Neuronal stem cell (in vitro differentiated cells): ENCODE data around the gene KRT85.

Source experiments
- DNase-seq: peaks from one replicate; pipeline ENCODE4 v3.0.0-alpha.2; 2013; ENCODE audit warnings: low spot score
- H2AFZ ChIP-seq: one replicate; pipeline ENCODE4 v1.6.1; 2013; ENCODE audit warnings: mild to moderate bottlenecking, low read length, inconsistent platforms
- H2AK5ac ChIP-seq: 2 replicates; pipeline ENCODE4 v1.6.1; 2013; ENCODE audit warnings: low read depth, mild to moderate bottlenecking, inconsistent platforms, low read length, moderate library complexity, mixed read lengths
- H2BK120ac ChIP-seq: 2 replicates; pipeline ENCODE4 v1.6.1; 2013; ENCODE audit warnings: low read depth, mild to moderate bottlenecking, inconsistent platforms, low read length, moderate library complexity, mixed read lengths
- H2BK12ac ChIP-seq: one replicate; pipeline ENCODE4 v1.6.1; 2013; ENCODE audit warnings: low read length, inconsistent platforms
- H2BK15ac ChIP-seq: 2 replicates; pipeline ENCODE4 v1.6.1; 2013; ENCODE audit warnings: mild to moderate bottlenecking, low read length, inconsistent platforms, mixed read lengths
- H2BK5ac ChIP-seq: one replicate; pipeline ENCODE4 v1.6.1; 2013; ENCODE audit warnings: inconsistent platforms, mild to moderate bottlenecking, low read length, moderate library complexity
- H3K14ac ChIP-seq: one replicate; pipeline ENCODE4 v1.6.1; 2013; ENCODE audit warnings: low read length, inconsistent platforms
- H3K18ac ChIP-seq: 2 replicates; pipeline ENCODE4 v1.6.1; 2013; ENCODE audit warnings: low read length, inconsistent platforms
- H3K23ac ChIP-seq: 2 replicates; pipeline ENCODE4 v1.6.1; 2013; ENCODE audit warnings: low read depth, mild to moderate bottlenecking, mixed read lengths, low read length, inconsistent platforms; ENCODE audit not compliant: poor library complexity
- H3K27ac ChIP-seq: replicated peaks from 3 replicates; pipeline ENCODE4 v1.5.1; 2013; ENCODE audit warnings: low read length, inconsistent platforms
- H3K27me3 ChIP-seq, 3 experiments: 2 replicates each; pipeline ENCODE4 v1.6.1; 2013; ENCODE audit warnings: low read length in 3 of 3, mild to moderate bottlenecking in 2 of 3, inconsistent platforms in 1 of 3, low read depth in 1 of 3, mixed read lengths in 1 of 3, moderate library complexity in 1 of 3; ENCODE audit not compliant: control insufficient read depth in 3 of 3, insufficient read depth in 3 of 3
- H3K36me3 ChIP-seq, 2 donors: replicated peaks in 1 of 2; 2 replicates each; pipeline ENCODE4 v1.6.1; 2013; ENCODE audit warnings: low read length in 2 of 2; ENCODE audit not compliant: control insufficient read depth in 2 of 2, insufficient read depth in 2 of 2
- H3K4ac ChIP-seq: 2 replicates; pipeline ENCODE4 v1.6.1; 2013; ENCODE audit warnings: inconsistent platforms, mild to moderate bottlenecking, low read length, moderate library complexity
- H3K4me1 ChIP-seq, 2 donors: 1 replicate in 1 of 2; 2 replicates in 1 of 2; pipeline ENCODE4 v1.6.1; 2013; ENCODE audit warnings: low read length in 2 of 2, low read depth in 1 of 2; ENCODE audit not compliant: control insufficient read depth in 2 of 2, insufficient read depth in 1 of 2
- H3K4me2 ChIP-seq: one replicate; pipeline ENCODE4 v1.6.1; 2013; ENCODE audit warnings: mild to moderate bottlenecking, low read length, inconsistent platforms; ENCODE audit not compliant: insufficient read depth, poor library complexity, severe bottlenecking
- H3K4me3 ChIP-seq, 2 donors: 2 replicates each; pipeline ENCODE4 v1.5.1; 2013; ENCODE audit warnings: low read length in 2 of 2, mild to moderate bottlenecking in 2 of 2, inconsistent platforms in 1 of 2, moderate library complexity in 1 of 2
- H3K79me1 ChIP-seq: one replicate; pipeline ENCODE4 v1.6.1; 2013; ENCODE audit warnings: low read depth, mild to moderate bottlenecking, inconsistent platforms, low read length, moderate library complexity
- H3K9ac ChIP-seq: one replicate; pipeline ENCODE4 v1.6.1; 2013; ENCODE audit warnings: mild to moderate bottlenecking, low read depth, low read length, inconsistent platforms; ENCODE audit not compliant: poor library complexity
- H3K9me3 ChIP-seq, 2 donors: replicated peaks in 1 of 2; 2 replicates each; pipeline versions ENCODE3 to v1.6.1; 2013; ENCODE audit warnings: low read length in 2 of 2, mild to moderate bottlenecking in 2 of 2, inconsistent platforms in 1 of 2, low read depth in 1 of 2, mixed read lengths in 1 of 2, moderate library complexity in 1 of 2; ENCODE audit not compliant: control insufficient read depth in 2 of 2, insufficient read depth in 1 of 2
- H4K8ac ChIP-seq: one replicate; pipeline ENCODE4 v1.6.1; 2013; ENCODE audit warnings: low read depth, mild to moderate bottlenecking, inconsistent platforms, low read length, moderate library complexity
- H4K91ac ChIP-seq: one replicate; pipeline ENCODE4 v1.6.1; 2013; ENCODE audit warnings: low read length, low read depth, mild to moderate bottlenecking, inconsistent platforms; ENCODE audit not compliant: poor library complexity
- WGBS, 2 donors: extraction: QIAGEN DNeasy Blood & Tissue Kit; methylation state at CpG; one replicate each; pipeline ENCODE4 v1.1.7; 2013; ENCODE audit warnings: missing lambda C conversion rate in 2 of 2, mixed read lengths in 1 of 2; ENCODE audit not compliant: insufficient read length in 2 of 2, insufficient replicate concordance in 1 of 2; ENCODE audit errors: extremely low coverage in 2 of 2; 5-methylcytosine and 5-hydroxymethylcytosine counted together

KRT85 gene

DNA sequence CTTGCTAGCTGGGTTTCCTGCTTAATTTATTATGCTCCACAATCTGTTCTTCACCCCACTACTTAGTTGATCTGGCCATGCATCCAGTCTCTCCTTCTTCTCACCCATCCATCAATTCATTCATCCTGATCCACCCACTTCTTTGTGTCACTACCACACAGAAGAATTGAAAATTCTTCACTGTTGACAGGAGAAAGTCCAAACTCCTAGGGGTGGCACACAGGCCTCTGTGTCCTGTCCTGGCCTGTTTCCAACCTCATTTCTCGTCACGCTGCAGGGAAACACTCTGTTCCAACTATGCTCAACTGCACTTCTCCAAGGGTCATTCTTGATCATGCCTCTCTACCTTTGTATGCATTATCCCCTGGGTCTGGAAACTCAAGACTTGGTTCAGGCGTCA is 35.4 kb downstream of the KRT85 start:
- no peaks in the 10 kb centered on the region for H3K36me3 ChIP-seq
- H3K27ac ChIP-seq, result no peak overlapping the region
- no peak overlapping the region for H4K91ac ChIP-seq
- no peak overlapping the region for H2BK120ac ChIP-seq
- no peak overlapping the region for H3K4ac ChIP-seq
- no peak overlapping the region for H4K8ac ChIP-seq
- H3K4me2 ChIP-seq, result no peak overlapping the region
- H3K27me3 ChIP-seq, result no peaks in the 10 kb centered on the region
- H3K79me1 ChIP-seq, result no peaks in the 10 kb centered on the region
- H3K18ac ChIP-seq, result no peak overlapping the region
- no peak overlapping the region for H2BK15ac ChIP-seq
- no peak overlapping the region for H3K9ac ChIP-seq
- no peak overlapping the region for H2AFZ ChIP-seq
- no peak overlapping the region for H2BK5ac ChIP-seq
- peaks cover 0 to 3% of the 10 kb centered on the region in 2 donors for H3K9me3 ChIP-seq
- no peak overlapping the region for H3K4me3 ChIP-seq
- no peak overlapping the region for H3K23ac ChIP-seq
- H2BK12ac ChIP-seq, result no peak overlapping the region
- no peak overlapping the region for H3K14ac ChIP-seq
- H3K4me1 ChIP-seq, result no peaks in the 10 kb centered on the region
- H2AK5ac ChIP-seq, result no peak overlapping the region
- DNase-seq, result no peak
- no CpG with 5 or more reads among the region's 3 CpGs for WGBS, 2 donors

DNA sequence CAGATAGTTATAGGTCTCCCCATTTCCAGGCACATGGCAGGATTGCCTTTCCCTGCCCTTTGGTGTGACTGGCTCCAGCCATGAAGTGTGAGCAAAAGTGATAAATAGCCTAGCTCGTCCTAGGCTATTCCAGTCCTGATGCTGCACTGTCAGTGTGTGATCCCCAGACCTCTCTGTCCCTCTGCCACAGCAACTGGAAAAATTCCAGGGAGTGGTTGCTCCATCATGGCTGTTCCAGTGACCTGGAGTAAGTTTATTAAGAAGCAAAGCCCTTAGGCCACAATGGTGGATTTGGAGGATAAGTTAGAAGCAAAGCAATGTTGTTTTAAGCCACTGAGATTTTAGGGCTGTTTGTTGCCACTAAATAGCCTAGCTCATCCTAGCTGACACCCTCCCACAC is 36.2 kb downstream of the KRT85 start:
- Histone ChIP-seq H2AK5ac (no peak overlapping the region), H4K91ac (no peak overlapping the region), H2BK5ac (no peak overlapping the region), H3K9me3 (peaks cover 0 to 3% of the 10 kb centered on the region in 2 donors), H2BK120ac (no peak overlapping the region), H3K36me3 (no peaks in the 10 kb centered on the region), H3K27ac (no peak overlapping the region), H3K23ac (no peak overlapping the region), H3K4me1 (no peaks in the 10 kb centered on the region), H3K14ac (no peak overlapping the region), H3K79me1 (no peaks in the 10 kb centered on the region), H3K18ac (no peak overlapping the region), H3K9ac (no peak overlapping the region), H2AFZ (no peak overlapping the region), H4K8ac (no peak overlapping the region), H3K4ac (no peak overlapping the region), H3K27me3 (no peaks in the 10 kb centered on the region), H2BK15ac (no peak overlapping the region), H3K4me3 (no peak overlapping the region), H3K4me2 (no peak overlapping the region), H2BK12ac (no peak overlapping the region)
- no CpG with 5 or more reads among the region's 1 CpG for WGBS, 2 donors
- DNase-seq, result no peak

DNA sequence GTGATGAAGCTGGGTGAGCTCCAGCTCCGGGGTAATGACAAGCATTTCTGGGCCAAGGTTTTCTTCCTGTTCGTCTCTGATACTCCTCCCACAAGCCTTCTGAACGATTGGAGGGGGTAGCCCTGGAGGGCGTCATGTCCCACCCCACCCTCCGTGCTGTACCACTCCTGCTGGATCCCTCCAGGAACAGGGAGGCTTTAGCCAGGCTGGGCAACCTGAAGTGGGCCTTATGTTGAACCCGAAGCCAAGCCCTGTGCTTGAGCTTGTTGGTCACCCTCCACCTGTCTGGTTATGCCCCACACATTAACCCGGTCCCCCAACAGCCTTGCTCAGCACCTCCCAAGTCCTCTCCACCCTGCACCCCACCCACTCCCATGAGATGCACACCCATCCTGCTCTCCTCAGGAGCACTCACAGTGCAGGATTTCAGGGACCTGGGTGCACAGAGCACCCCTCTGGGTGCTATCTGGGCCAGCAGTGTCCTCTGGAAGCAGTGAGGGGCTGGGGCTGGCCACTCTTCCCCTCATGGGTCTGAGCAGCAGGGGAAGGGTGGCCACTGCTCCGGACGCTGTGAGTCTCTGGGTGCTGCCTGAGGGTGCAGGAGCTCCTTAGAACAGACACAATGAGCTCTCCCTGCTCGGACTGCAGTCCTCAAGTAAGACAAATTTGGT is 39.3 kb downstream of the KRT85 start:
- DNase-seq, result no peak
- WGBS, 2 donors, result no CpG with 5 or more reads among the region's 10 CpGs
- no peak overlapping the region for H2BK12ac ChIP-seq

DNA sequence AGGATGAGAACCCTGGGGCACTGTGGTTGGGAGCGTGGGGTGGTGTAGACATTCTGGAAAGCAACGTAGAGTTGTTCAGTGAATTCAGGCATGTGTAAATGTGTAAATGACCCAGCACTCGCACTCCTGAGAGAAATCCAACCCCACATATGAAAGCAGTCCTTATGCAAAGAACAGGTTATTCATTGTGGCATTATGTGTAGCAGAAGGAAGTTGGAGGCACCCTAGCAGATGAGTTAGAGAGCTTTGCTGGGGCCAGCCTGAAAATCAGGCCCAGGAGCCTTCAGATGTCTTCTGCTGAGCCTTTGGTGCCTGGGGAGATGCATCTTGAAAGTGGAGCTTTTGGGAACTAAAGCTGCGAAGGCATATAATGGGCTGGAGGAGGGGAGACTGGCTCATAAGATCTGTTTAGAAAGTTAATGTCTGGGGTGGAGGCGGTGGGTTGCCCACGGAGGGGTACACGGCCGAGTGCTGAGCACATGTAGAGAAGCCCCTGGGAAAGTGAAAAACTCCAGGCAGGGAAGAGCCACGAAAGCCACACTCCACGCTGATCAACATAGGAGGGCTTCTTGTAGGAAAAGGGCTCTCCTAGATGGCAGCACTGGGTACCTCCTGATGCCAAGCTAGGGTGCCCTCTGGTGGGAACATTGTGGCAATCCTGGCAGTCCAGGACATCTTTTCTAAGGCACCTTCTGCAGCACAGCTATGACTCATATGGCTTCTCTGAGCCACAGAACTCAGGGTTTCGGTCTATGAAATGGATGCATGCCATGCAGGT is 40.0 kb downstream of the KRT85 start:
- peaks cover 0 to 2% of the 10 kb centered on the region in 2 donors for H3K4me1 ChIP-seq
- no peak overlapping the region for H3K18ac ChIP-seq
- no peak overlapping the region for H2BK5ac ChIP-seq
- H2AK5ac ChIP-seq, result no peak overlapping the region
- H2BK15ac ChIP-seq, result no peak overlapping the region
- no peak overlapping the region for H3K23ac ChIP-seq
- H3K14ac ChIP-seq, result no peak overlapping the region
- H3K4me3 ChIP-seq, result no peak overlapping the region
- no peak overlapping the region for H4K91ac ChIP-seq
- no peak overlapping the region for H3K4me2 ChIP-seq
- no peak overlapping the region for H3K9ac ChIP-seq
- H3K27ac ChIP-seq, result no peak overlapping the region
- no peaks in the 10 kb centered on the region for H3K36me3 ChIP-seq
- peaks cover 0 to 7% (median 0%) of the 10 kb centered on the region in 3 experiments for H3K27me3 ChIP-seq
- H3K4ac ChIP-seq, result no peak overlapping the region
- H2BK120ac ChIP-seq, result no peak overlapping the region
- H2AFZ ChIP-seq, result no peak overlapping the region
- WGBS, 2 donors, result no CpG with 5 or more reads among the region's 11 CpGs
- H4K8ac ChIP-seq, result no peak overlapping the region
- no peaks in the 10 kb centered on the region for H3K9me3 ChIP-seq
- no peaks in the 10 kb centered on the region for H3K79me1 ChIP-seq
- peak; percentile 46 for DNase-seq
- no peak overlapping the region for H2BK12ac ChIP-seq

More for the DNA sequence above, 39.3 kb downstream of the KRT85 start:
- Histone ChIP-seq H3K79me1 (no peaks in the 10 kb centered on the region), H3K4me2 (no peak overlapping the region), H3K4me3 (no peak overlapping the region), H3K36me3 (no peaks in the 10 kb centered on the region), H3K4me1 (peaks cover 0 to 2% of the 10 kb centered on the region in 2 donors), H3K27ac (no peak overlapping the region), H3K14ac (no peak overlapping the region), H3K18ac (peak overlapping the region; percentile 30), H2BK5ac (no peak overlapping the region), H3K4ac (no peak overlapping the region), H2BK15ac (no peak overlapping the region), H4K8ac (no peak overlapping the region), H3K23ac (peak overlapping the region; percentile 19), H4K91ac (no peak overlapping the region), H2AFZ (no peak overlapping the region), H3K27me3 (peaks cover 0 to 7% (median 0%) of the 10 kb centered on the region in 3 experiments), H3K9me3 (no peaks in the 10 kb centered on the region), H3K9ac (peak overlapping the region; percentile 47), H2AK5ac (no peak overlapping the region), H2BK120ac (no peak overlapping the region)
